Heart left ventricle (tissue), 16 donors: Measurements from ENCODE around the gene BMERB1. TPM values are rescaled to one million over a fixed set of nuclear protein-coding genes. Genes with fewer than 3 reads are reported as not detected.

Experiments used
- ATAC-seq, 4 donors: fragments of 200-7000 bp; cut with Tn5 transposase; one replicate each; pipeline ENCODE4 v1.9.1; 2020 to 2022; ENCODE audit warnings: moderate library complexity in 4 of 4, mild to moderate bottlenecking in 3 of 4, moderate number of reproducible peaks in 1 of 4
- DNase-seq, 5 donors: peaks; one replicate each; pipeline ENCODE4 v3.0.0-alpha.2; 2020
- H3K27ac ChIP-seq, 12 donors: fragments of 200-600 bp; sonication (generic) in 4 of 12; one replicate each; pipeline versions ENCODE4 v1.5.0 to v1.8.0; 2016 to 2022; ENCODE audit warnings: mild to moderate bottlenecking in 2 of 12
- H3K27me3 ChIP-seq, 9 donors: fragments of 200-600 bp; sonication (generic) in 2 of 9; one replicate each; pipeline versions ENCODE4 v1.5.1 to v1.8.0; 2016 to 2022; ENCODE audit warnings: mild to moderate bottlenecking in 3 of 9
- H3K36me3 ChIP-seq, 9 donors: fragments of 200-600 bp; sonication (generic) in 2 of 9; one replicate each; pipeline versions ENCODE4 v1.5.0 to v1.8.0; 2018 to 2022; ENCODE audit warnings: mild to moderate bottlenecking in 2 of 9
- H3K4me1 ChIP-seq, 12 donors: fragments of 200-600 bp; sonication (generic) in 4 of 12; one replicate each; pipeline versions ENCODE4 v1.5.0 to v1.8.0; 2016 to 2022; ENCODE audit warnings: mild to moderate bottlenecking in 3 of 12
- H3K4me3 ChIP-seq, 12 donors: fragments of 200-600 bp; sonication (generic) in 4 of 12; one replicate each; pipeline versions ENCODE4 v1.5.0 to v1.8.0; 2017 to 2022; ENCODE audit warnings: mild to moderate bottlenecking in 9 of 12, moderate library complexity in 4 of 12
- H3K9me3 ChIP-seq, 12 donors: fragments of 200-600 bp; sonication (generic) in 4 of 12; one replicate each; pipeline versions ENCODE4 v1.5.0 to v1.8.0; 2016 to 2022; ENCODE audit warnings: mild to moderate bottlenecking in 1 of 12
- CTCF ChIP-seq, 12 donors: fragments of 200-600 bp; sonication (generic) in 4 of 12; IDR thresholded peaks; one replicate each; pipeline versions ENCODE4 v1.5.0 to v1.8.0; 2018 to 2022; ENCODE audit warnings: antibody characterized with exemption in 12 of 12, mild to moderate bottlenecking in 5 of 12
- POLR2A ChIP-seq, 2 donors: fragments of 450-650 bp; IDR thresholded peaks; one replicate each; pipeline ENCODE4 v1.6.1; 2017; ENCODE audit warnings: antibody characterized with exemption in 2 of 2, mild to moderate bottlenecking in 2 of 2, moderate library complexity in 2 of 2
- WGBS, 4 donors: extraction: QIAGEN DNeasy Blood & Tissue Kit in 2 of 4; methylation state at CpG; one replicate each; pipeline versions ENCODE4 v1.1.5 to v1.1.7; 2013 to 2018; 5-methylcytosine and 5-hydroxymethylcytosine counted together
- intact Hi-C, 10 donors: fragments of 100-400 bp; cut with DNase I; formaldehyde crosslinking; loops; one replicate each; pipeline versions ENCODE4 v1.11.1 to v1.14.2; 2022
- polyA plus RNA-seq, 2 donors: library from polyadenylated mRNA; stranded (reverse); fragments of 200-250 nt; gene quantifications; one replicate each; pipeline ENCODE4 v1.2.3, GENCODE V29; 2013
- total RNA-seq, 9 donors: library from RNA; depleted of rRNA in 2 of 9; stranded (reverse); fragments of >200 nt in 2 of 9; fragmentation: NEBNext Ultra II Directional in 3 of 9; extraction: Animal tissue kit (Norgen Biotek cat#: 25700) in 3 of 9; gene quantifications; one replicate each; pipeline versions ENCODE4 v1.1.0 to v1.2.4, GENCODE V29; 2016 to 2023
- donor health status: ischemic (EF 13 %, LVEDD 7.1; RV severe dilation, severe dysfunction).
- donor health status: healthy with polysubstance abuse.
- donor health status: DM: no; HTN: yes; CAD: no.
- donor health status: DM: no; HTN: no; CAD: no.
- donor health status: ischemic (EF 25% LVEDD 6.9; RV normal size, moderate dysfunction).
- donor health status: ischemic (EF 25% LVEDD 5.7; RV mildly dilated, moderate dysfunction).
- donor health status: healthy.
- donor health status: DM: yes; HTN: yes; CAD: no.
- donor health status: ischemic (EF 35%, LVEDD 5.7; RV mildly dilated, moderate dysfunction).
- donor health status: nonischemic (EF 11% LVEDD 7.7; RV severe dilation, severe dysfunction).
- donor health status: DM: yes; HTN: yes; CAD: no.
- donor health status: PGD.
- donor health status: ischemic (EF 29% LVEDD 5.4; RV normal size, mild dysfunction).
- donor health status: nonischemic (EF 23%, LVEDD 6.1; RV moderate dilation, normal function).

The BMERB1 gene
- total and polyA plus RNA-seq, 11 donors = 20.8 to 105 (median 70.5) TPM

GRCh38 chr16:15509051-15509592 is 74.7 kb downstream of the BMERB1 start:
- TF ChIP-seq CTCF (IDR thresholded peaks at IDR 0.05) (no peak), POLR2A (IDR thresholded peaks at IDR 0.05) (no peak)

GRCh38 chr16:15509593-15510535 is 75.5 kb downstream of the BMERB1 start:
- Histone ChIP-seq H3K36me3 (no peaks in the 10 kb centered on the region), H3K4me1 (peaks cover 0 to 16% (median 5%) of the 10 kb centered on the region in 12 donors), H3K9me3 (no peaks in the 10 kb centered on the region), H3K4me3 (no peak overlapping the region), H3K27ac (no peak overlapping the region), H3K27me3 (no peaks in the 10 kb centered on the region)
- no peak for ATAC-seq
- WGBS, 4 donors = 75 to 77% (median 77%) methylated on average over 19 of the region's 19 CpGs
- TF ChIP-seq CTCF (IDR thresholded peaks at IDR 0.05) (no peak), POLR2A (IDR thresholded peaks at IDR 0.05) (no peak)
- DNase-seq = no peak
- intact Hi-C loops = no loop called here

More at GRCh38 chr16:15509051-15509592, 74.7 kb downstream of the BMERB1 start:
- Histone ChIP-seq H3K4me1 (peaks cover 0 to 16% (median 5%) of the 10 kb centered on the region in 12 donors), H3K27ac (no peak overlapping the region), H3K9me3 (no peaks in the 10 kb centered on the region), H3K4me3 (no peak overlapping the region), H3K36me3 (no peaks in the 10 kb centered on the region), H3K27me3 (no peaks in the 10 kb centered on the region)
- ATAC-seq (no peak), DNase-seq (no peak)
- WGBS, 4 donors = 84 to 90% (median 87%) methylated on average over 14 of the region's 14 CpGs
- intact Hi-C loops = no loop called here

- 78 to 80% (median 79%) methylated on average over 6 of the region's 6 CpGs for WGBS, 4 donors
- peaks cover 0 to 4% (median 0%) of the 10 kb centered on the region in 9 donors for H3K36me3 ChIP-seq
- H3K4me1 ChIP-seq = peaks cover 0 to 16% (median 5%) of the 10 kb centered on the region in 12 donors
- H3K9me3 ChIP-seq = no peaks in the 10 kb centered on the region
- intact Hi-C loops = no loop called here
- H3K27ac ChIP-seq = no peak overlapping the region
- no peak overlapping the region for H3K4me3 ChIP-seq
- DNase-seq (no peak), ATAC-seq (no peak)
- H3K27me3 ChIP-seq = no peaks in the 10 kb centered on the region
- no peak for TF ChIP-seq POLR2A (IDR thresholded peaks at IDR 0.05)
- TF ChIP-seq CTCF (IDR thresholded peaks at IDR 0.05) = no peak
Measured at GRCh38 chr16:15510992-15511391, 76.6 kb downstream of the BMERB1 start.

GRCh38 chr16:15511759-15512487 is 77.5 kb downstream of the BMERB1 start:
- H3K4me3 ChIP-seq = no peak overlapping the region
- no peak overlapping the region for H3K27ac ChIP-seq
- H3K9me3 ChIP-seq = no peaks in the 10 kb centered on the region
- peaks cover 0 to 4% (median 0%) of the 10 kb centered on the region in 9 donors for H3K36me3 ChIP-seq
- no peak for TF ChIP-seq CTCF (IDR thresholded peaks at IDR 0.05)
- TF ChIP-seq POLR2A (IDR thresholded peaks at IDR 0.05) = no peak
- H3K27me3 ChIP-seq = no peaks in the 10 kb centered on the region
- WGBS, 4 donors = 96 to 98% (median 98%) methylated on average over 11 of the region's 11 CpGs
- peaks cover 0 to 11% (median 5%) of the 10 kb centered on the region in 12 donors for H3K4me1 ChIP-seq
- no peak for DNase-seq
- intact Hi-C loops = no loop called here
- ATAC-seq = no peak
